Stimulated activated CD8-positive, alpha-beta memory T cell treated with anti-CD3 and anti-CD28 coated beads, Interleukin-15, amount 100 ng/mL, for 4 hours (primary cell): ENCODE data around the gene MAMDC4.

Experiments
- DNase-seq, 2 donors: peaks; one replicate each; pipeline ENCODE4 v3.0.0-alpha.2; 2020; ENCODE audit warnings: low read depth in 2 of 2

The MAMDC4 gene

GRCh38 chr9:136849960-136850865, 1.9 kb upstream of the MAMDC4 start:
- no peak for DNase-seq

GRCh38 chr9:136850866-136851775, 1.0 kb upstream of the MAMDC4 start:
- DNase-seq: no peak

DNA sequence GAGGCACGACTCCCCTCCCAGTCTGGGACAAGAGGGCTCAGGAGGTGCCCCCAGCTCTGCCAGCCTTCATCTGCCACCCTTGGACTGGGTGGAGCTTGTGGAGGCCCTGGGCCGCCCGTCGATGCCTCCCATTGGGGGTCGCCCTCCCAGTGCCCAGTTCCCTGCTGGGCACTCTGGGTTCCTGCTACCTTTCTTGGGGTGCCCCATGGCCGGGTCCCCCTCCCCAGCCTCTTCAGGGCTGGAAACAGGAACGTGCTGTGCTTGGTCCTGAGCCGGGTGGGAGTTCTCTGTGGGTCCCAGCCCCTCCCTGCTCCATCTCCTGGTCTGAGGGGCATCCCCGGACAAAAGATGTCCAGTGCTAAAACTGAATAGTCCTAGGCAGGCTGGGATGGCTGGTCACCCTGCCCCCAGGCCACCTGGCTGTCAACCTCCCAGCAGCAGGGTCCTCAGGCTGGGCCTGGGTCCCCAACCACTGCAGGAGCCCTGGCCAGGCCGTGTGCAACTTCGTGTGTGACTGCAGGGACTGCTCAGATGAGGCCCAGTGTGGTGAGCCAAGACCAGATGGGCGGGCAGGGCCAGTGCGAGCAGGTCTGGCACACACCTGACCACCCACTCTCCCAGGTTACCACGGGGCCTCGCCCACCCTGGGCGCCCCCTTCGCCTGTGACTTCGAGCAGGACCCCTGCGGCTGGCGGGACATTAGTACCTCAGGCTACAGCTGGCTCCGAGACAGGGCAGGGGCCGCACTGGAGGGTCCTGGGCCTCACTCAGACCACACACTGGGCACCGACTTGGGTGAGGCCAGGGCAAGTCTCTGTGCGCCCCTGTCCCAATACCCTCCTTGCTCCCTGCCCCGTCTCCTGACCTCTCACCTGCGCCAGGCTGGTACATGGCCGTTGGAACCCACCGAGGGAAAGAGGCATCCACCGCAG, 784 bp downstream of the MAMDC4 start:
- no peak for DNase-seq

DNA sequence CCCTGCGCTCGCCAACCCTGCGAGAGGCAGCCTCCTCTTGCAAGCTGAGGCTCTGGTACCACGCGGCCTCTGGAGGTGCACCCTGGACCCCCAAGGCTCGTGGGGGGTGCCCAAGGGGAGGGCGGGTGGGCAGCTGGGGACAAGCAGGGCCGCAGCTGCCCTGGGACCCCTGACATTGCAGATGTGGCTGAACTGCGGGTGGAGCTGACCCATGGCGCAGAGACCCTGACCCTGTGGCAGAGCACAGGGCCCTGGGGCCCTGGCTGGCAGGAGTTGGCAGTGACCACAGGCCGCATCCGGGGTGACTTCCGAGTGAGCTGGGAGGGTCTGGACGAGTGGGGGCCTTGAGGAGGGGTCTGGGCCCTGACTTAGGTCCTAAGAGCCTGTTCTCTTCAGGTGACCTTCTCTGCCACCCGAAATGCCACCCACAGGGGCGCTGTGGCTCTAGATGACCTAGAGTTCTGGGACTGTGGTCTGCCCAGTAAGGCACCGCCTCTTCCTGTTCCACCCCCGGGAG, 1.5 kb downstream of the MAMDC4 start:
- no peak for DNase-seq

DNA sequence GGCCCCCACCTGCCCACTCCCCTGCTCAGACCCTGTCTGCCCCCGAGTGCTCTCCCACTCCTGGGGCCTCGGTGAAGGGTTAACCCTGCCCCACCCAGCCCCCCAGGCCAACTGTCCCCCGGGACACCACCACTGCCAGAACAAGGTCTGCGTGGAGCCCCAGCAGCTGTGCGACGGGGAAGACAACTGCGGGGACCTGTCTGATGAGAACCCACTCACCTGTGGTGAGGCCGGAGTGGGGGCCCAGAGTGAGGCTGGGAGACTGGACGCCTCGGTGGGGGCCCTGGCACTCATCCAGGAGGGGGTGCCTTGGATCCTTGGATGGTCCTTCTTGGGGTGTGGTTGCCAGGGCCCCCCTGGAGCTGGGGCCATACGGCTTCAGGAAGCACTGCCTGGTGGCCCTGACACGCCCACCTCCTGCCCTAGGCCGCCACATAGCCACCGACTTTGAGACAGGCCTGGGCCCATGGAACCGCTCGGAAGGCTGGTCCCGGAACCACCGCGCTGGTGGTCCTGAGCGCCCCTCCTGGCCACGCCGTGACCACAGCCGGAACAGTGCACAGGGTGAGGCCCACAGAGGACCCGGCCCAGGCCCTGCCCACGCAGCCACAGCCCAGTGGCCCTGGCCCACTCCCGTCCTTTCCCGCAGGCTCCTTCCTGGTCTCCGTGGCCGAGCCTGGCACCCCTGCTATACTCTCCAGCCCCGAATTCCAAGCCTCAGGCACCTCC, 2.1 kb downstream of the MAMDC4 start:
- no peak for DNase-seq

DNA sequence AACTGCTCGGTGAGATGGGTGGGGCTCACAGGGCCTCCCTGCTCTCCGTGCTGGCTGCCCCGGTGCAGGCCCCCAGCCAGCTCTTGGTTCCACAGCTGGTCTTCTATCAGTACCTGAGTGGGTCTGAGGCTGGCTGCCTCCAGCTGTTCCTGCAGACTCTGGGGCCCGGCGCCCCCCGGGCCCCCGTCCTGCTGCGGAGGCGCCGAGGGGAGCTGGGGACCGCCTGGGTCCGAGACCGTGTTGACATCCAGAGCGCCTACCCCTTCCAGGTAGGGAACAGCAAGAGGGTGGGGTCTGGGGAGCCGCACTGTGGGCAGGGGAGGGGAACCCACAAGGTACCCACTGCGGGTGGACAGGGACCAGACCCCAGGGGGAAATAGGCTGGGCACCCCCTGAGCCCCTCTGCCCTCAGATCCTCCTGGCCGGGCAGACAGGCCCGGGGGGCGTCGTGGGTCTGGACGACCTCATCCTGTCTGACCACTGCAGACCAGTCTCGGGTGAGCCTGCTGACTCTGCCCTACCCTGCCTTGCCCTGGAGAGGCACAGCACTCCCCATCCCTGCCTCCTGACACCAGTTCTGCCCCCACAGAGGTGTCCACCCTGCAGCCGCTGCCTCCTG, 2.8 kb downstream of the MAMDC4 start:
- DNase-seq: no peak

GRCh38 chr9:136855461-136856078, 3.4 kb downstream of the MAMDC4 start:
- no peak for DNase-seq

GRCh38 chr9:136856079-136856476, 3.9 kb downstream of the MAMDC4 start:
- no peak for DNase-seq

- no peak for DNase-seq
Measured at GRCh38 chr9:136856541-136857141, 4.5 kb downstream of the MAMDC4 start.

DNA sequence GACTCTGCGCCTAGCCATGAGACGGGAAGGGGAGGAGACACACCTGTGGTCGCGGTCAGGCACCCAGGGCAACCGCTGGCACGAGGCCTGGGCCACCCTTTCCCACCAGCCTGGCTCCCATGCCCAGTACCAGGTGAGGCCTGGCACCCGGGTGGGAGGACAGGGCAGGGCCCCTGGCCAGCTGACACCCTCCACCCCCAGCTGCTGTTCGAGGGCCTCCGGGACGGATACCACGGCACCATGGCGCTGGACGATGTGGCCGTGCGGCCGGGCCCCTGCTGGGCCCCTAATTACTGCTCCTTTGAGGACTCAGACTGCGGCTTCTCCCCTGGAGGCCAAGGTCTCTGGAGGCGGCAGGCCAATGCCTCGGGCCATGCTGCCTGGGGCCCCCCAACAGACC, 5.0 kb downstream of the MAMDC4 start:
- DNase-seq: no peak

DNA sequence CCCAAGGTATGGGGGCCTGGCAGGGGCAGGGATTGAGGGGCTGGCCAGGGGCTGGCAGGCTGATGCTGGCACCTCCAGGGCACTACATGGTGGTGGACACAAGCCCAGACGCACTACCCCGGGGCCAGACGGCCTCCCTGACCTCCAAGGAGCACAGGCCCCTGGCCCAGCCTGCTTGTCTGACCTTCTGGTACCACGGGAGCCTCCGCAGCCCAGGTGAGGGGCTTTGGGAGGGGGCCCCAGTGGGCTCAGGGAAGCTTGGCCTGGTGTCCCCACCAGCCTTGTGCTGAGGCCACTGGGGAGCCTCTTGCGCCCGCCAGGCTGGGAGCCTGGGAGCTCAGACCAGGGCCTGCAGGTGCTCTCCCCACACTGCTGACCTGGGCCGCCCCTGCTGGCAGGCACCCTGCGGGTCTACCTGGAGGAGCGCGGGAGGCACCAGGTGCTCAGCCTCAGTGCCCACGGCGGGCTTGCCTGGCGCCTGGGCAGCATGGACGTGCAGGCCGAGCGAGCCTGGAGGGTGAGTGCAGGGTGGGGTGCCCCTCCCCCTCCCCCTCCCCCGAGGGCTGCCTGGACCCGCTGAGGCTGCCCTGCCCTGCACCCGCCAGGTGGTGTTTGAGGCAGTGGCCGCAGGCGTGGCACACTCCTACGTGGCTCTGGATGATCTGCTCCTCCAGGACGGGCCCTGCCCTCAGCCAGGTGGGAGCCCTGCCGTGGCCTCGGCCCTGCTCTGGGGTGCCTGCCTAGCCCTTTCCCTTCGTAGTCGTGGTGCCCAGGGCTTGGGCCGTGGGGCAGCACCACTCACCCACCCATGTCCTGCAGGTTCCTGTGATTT, 5.7 kb downstream of the MAMDC4 start:
- no peak for DNase-seq

DNA sequence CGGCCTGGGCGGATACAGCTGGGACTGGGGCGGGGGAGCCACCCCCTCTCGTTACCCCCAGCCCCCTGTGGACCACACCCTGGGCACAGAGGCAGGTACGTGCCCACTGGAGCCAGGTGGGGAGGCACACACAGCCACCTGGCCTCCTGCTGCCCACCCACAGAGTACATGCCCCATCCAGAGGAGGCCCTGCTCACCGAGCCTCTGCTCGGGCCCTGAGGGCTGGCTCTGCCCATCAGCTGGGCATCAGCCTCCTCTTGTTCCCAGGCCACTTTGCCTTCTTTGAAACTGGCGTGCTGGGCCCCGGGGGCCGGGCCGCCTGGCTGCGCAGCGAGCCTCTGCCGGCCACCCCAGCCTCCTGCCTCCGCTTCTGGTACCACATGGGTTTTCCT, 6.3 kb downstream of the MAMDC4 start:
- no peak for DNase-seq

- DNase-seq: no peak
Measured at GRCh38 chr9:136858844-136859757, 7.0 kb downstream of the MAMDC4 start.

- no peak for DNase-seq
Measured at GRCh38 chr9:136860529-136860928, 8.4 kb downstream of the MAMDC4 start.

- no peak for DNase-seq
Measured at GRCh38 chr9:136860933-136861873, 9.1 kb downstream of the MAMDC4 start.

GRCh38 chr9:136861874-136862457, 9.8 kb downstream of the MAMDC4 start:
- no peak for DNase-seq
